Caco-2 (cell line): ENCODE data around the gene BIRC5. TPM values are rescaled to one million over a fixed set of nuclear protein-coding genes. Genes with fewer than 3 reads are reported as not detected.

Experiments
- BruUV-seq: library from RNA; stranded (reverse); fragments of 400-500 nt; replicated peaks from 2 replicates; lab custom pipeline; 2021; lab: Mats Ljungman, UMichigan
- CTCF ChIA-PET: fragments of 300-600 bp; sonication (Branson Sonifier 250); formaldehyde crosslinking; loops from one replicate; lab custom pipeline; 2022; ENCODE audit warnings: antibody characterized with exemption; lab: Charles Lee
- POLR2A ChIA-PET: fragments of 300-600 bp; sonication (Branson Sonifier 250); formaldehyde crosslinking; loops from one replicate; lab custom pipeline; 2022; ENCODE audit warnings: antibody characterized with exemption; lab: Charles Lee
- DNase-seq, 2 experiments: peaks; one replicate each; pipeline versions ENCODE4 v3.0.0 to v3.0.0-alpha.2; 2020 to 2022
- H3K27me3 ChIP-seq: replicated peaks from 2 replicates; pipeline ENCODE4 v1.6.0; 2011; ENCODE audit warnings: low read length; ENCODE audit not compliant: control insufficient read depth, insufficient read depth
- H3K36me3 ChIP-seq: 2 replicates; pipeline ENCODE4 v1.5.1; 2011; ENCODE audit warnings: low read length; ENCODE audit not compliant: control insufficient read depth, insufficient read depth
- H3K4me1 ChIP-seq: fragments of 250-450 bp; sonication (Bioruptor Pico); 2 replicates; pipeline ENCODE4 v1.5.1; 2020; ENCODE audit warnings: mild to moderate bottlenecking
- H3K4me3 ChIP-seq: 2 replicates; pipeline ENCODE4 v1.5.1; 2011; ENCODE audit warnings: low read depth, mild to moderate bottlenecking, control low read depth, low read length
- H3K9me3 ChIP-seq: fragments of 250-450 bp; sonication (Bioruptor Pico); 2 replicates; pipeline ENCODE4 v1.5.1; 2020; ENCODE audit warnings: mild to moderate bottlenecking, moderate library complexity
- H3K27ac Mint-ChIP-seq: one replicate; pipeline ENCODE4 v1.8.0; 2022; ENCODE audit warnings: mixed read lengths; ENCODE audit not compliant: unreplicated experiment
- H3K27me3 Mint-ChIP-seq: one replicate; pipeline ENCODE4 v1.8.0; 2022; ENCODE audit warnings: mixed read lengths; ENCODE audit not compliant: insufficient read depth, unreplicated experiment
- H3K36me3 Mint-ChIP-seq: one replicate; pipeline ENCODE4 v1.8.0; 2022; ENCODE audit warnings: mild to moderate bottlenecking, mixed read lengths; ENCODE audit not compliant: insufficient read depth, unreplicated experiment
- H3K4me1 Mint-ChIP-seq: one replicate; pipeline ENCODE4 v1.8.0; 2022; ENCODE audit warnings: low read depth, mixed read lengths; ENCODE audit not compliant: unreplicated experiment
- H3K4me3 Mint-ChIP-seq: one replicate; pipeline ENCODE4 v1.8.0; 2022; ENCODE audit warnings: mild to moderate bottlenecking, moderate library complexity, mixed read lengths; ENCODE audit not compliant: unreplicated experiment
- H3K9me3 Mint-ChIP-seq: one replicate; pipeline ENCODE4 v1.8.0; 2022; ENCODE audit warnings: mixed read lengths; ENCODE audit not compliant: unreplicated experiment
- intact Hi-C: fragments of 100-400 bp; cut with micrococcal nuclease; formaldehyde crosslinking; loops from one replicate; pipeline ENCODE4 v1.10.0; 2022; ENCODE audit not compliant: unreplicated experiment
- total RNA-seq: library from RNA; stranded (reverse); gene quantifications from 2 replicates; pipeline ENCODE4 v1.2.3, GENCODE V29; 2022
- TF ChIP-seq, protein P1 (sequence below), 2 experiments: fragments of 200-600 bp in 1 of 2; IDR thresholded peaks; 1 replicate in 1 of 2; 2 replicates in 1 of 2; pipeline versions ENCODE4 v1.5.1 to v1.8.0; 2011 to 2022; ENCODE audit warnings: antibody characterized with exemption in 1 of 2, control low read depth in 1 of 2, inconsistent platforms in 1 of 2, low read depth in 1 of 2, low read length in 1 of 2, mild to moderate bottlenecking in 1 of 2, moderate library complexity in 1 of 2; ENCODE audit not compliant: insufficient read depth in 1 of 2, severe bottlenecking in 1 of 2, unreplicated experiment in 1 of 2

Gene BIRC5
- total RNA-seq, 1 experiment from 2014 or later = 88.8 TPM

DNA sequence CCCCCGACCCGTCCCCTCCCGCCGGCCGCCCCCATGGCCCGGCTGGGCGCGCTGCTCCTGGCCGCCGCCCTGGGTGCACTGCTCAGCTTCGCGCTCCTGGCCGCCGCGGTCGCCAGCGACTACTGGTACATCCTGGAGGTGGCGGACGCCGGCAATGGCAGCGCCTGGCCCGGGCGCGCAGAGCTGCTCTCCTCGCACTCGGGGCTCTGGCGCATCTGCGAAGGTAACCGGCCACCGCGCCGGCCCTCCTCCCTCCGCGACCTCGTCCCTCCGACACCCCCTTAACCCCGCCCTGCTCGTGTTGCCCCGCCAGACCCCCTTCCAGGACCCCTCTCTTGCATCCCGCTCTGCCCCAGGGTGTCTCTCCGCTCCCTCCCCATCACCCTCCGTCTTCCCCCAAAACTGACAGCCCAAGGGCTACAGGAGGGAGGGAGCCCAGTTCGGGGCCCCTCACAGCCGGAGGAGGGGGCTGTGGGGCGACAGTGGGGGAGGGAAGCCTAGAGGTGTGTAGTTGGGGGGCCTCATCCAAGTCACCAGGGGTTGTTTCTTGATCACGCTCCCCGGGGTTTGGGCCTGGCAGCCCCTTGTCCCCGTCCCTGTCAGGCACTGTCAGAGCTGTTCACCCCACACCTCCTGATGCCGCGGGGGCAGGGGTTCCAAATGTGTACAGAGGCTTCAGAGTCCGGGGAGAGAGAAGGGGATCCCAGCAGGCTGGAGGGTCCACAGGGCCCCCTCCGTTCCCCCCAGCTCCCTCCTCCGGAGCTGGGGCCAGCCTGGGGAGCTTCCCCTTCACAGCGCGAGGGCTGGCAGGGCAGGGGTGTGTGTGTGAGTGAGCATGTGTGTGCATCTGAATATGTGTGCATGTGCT is 18.2 kb downstream of the BIRC5 start:
- Mint-ChIP-seq H3K27me3 (no peaks in the 10 kb centered on the region), H3K4me1 (no peaks in the 10 kb centered on the region), H3K9me3 (no peaks in the 10 kb centered on the region), H3K4me3 (no peak overlapping the region), H3K27ac (no peak overlapping the region), H3K36me3 (no peaks in the 10 kb centered on the region)
- H3K4me1 ChIP-seq = no peaks in the 10 kb centered on the region
- H3K27me3 ChIP-seq = no peaks in the 10 kb centered on the region
- no peaks in the 10 kb centered on the region for H3K9me3 ChIP-seq
- no TSS peak for BruUV-seq
- no peak overlapping the region for H3K4me3 ChIP-seq
- DNase-seq = no peak
- TF ChIP-seq, protein P1, sequence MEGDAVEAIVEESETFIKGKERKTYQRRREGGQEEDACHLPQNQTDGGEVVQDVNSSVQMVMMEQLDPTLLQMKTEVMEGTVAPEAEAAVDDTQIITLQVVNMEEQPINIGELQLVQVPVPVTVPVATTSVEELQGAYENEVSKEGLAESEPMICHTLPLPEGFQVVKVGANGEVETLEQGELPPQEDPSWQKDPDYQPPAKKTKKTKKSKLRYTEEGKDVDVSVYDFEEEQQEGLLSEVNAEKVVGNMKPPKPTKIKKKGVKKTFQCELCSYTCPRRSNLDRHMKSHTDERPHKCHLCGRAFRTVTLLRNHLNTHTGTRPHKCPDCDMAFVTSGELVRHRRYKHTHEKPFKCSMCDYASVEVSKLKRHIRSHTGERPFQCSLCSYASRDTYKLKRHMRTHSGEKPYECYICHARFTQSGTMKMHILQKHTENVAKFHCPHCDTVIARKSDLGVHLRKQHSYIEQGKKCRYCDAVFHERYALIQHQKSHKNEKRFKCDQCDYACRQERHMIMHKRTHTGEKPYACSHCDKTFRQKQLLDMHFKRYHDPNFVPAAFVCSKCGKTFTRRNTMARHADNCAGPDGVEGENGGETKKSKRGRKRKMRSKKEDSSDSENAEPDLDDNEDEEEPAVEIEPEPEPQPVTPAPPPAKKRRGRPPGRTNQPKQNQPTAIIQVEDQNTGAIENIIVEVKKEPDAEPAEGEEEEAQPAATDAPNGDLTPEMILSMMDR (IDR thresholded peaks at IDR 0.05; ENCODE audit: insufficient read depth in 1 of 2, low read depth in 1 of 2, low read length in 1 of 2, severe bottlenecking in 1 of 2, unreplicated experiment in 1 of 2) = no peak
- ChIA-PET POLR2A (no interaction called here), CTCF (no interaction called here)
- no peaks in the 10 kb centered on the region for H3K36me3 ChIP-seq
- intact Hi-C loops = no loop called here

DNA sequence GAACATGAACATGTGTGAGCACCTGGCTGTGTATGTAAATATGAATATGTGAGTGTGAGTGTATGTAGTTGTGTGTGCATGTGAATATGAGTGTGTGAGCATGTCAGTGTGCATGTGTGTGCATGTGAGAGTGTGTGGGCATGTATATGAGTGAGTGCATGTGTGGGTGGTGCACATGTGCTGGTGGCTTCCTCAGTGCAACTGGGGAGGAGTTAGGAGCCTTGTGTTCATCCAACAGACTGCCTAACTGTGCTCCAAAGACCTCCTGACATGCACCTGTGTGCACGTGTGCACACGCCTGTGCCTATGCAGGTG is 18.8 kb downstream of the BIRC5 start:
- no peak for DNase-seq
- no peaks in the 10 kb centered on the region for H3K4me1 ChIP-seq
- ChIA-PET POLR2A (no interaction called here), CTCF (no interaction called here)
- Mint-ChIP-seq H3K4me3 (no peak overlapping the region), H3K4me1 (no peaks in the 10 kb centered on the region), H3K27me3 (no peaks in the 10 kb centered on the region), H3K9me3 (no peaks in the 10 kb centered on the region), H3K36me3 (no peaks in the 10 kb centered on the region), H3K27ac (no peak overlapping the region)
- BruUV-seq = no TSS peak
- no peak overlapping the region for H3K4me3 ChIP-seq
- TF ChIP-seq, protein P1 (IDR thresholded peaks at IDR 0.05; ENCODE audit: insufficient read depth in 1 of 2, low read depth in 1 of 2, low read length in 1 of 2, severe bottlenecking in 1 of 2, unreplicated experiment in 1 of 2) = no peak
- no peaks in the 10 kb centered on the region for H3K36me3 ChIP-seq
- intact Hi-C loops = no loop called here
- H3K27me3 ChIP-seq = no peaks in the 10 kb centered on the region
- H3K9me3 ChIP-seq = no peaks in the 10 kb centered on the region

DNA sequence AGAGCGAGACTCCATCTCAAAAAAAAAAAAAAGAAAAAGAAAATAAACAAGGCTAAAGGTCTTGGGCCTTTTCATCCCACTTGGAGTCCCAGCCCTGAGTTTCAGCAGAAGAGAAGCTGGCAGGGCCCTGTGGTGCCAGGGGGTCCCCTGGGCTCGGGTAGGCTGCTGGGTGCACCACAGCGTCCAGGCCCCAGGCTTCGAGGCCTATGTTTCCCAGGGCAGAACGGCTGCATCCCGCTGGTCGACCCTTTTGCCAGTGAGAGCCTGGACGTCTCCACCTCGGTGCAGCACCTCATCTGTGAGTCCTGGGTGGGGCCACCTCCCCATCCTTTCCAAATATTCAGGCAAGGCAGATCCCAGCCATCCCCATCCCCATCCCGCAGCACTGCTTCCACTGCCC is 19.6 kb downstream of the BIRC5 start:
- no peak overlapping the region for H3K27ac Mint-ChIP-seq
- H3K4me1 ChIP-seq = no peaks in the 10 kb centered on the region
- intact Hi-C loops = no loop called here
- no peak for DNase-seq
- H3K9me3 ChIP-seq = no peaks in the 10 kb centered on the region
- H3K4me3 Mint-ChIP-seq = no peak overlapping the region
- ChIA-PET CTCF (no interaction called here), POLR2A (no interaction called here)
- no peaks in the 10 kb centered on the region for H3K36me3 Mint-ChIP-seq
- H3K36me3 ChIP-seq = no peaks in the 10 kb centered on the region
- no peaks in the 10 kb centered on the region for H3K4me1 Mint-ChIP-seq
- TF ChIP-seq, protein P1 (IDR thresholded peaks at IDR 0.05; ENCODE audit: insufficient read depth in 1 of 2, low read depth in 1 of 2, low read length in 1 of 2, severe bottlenecking in 1 of 2, unreplicated experiment in 1 of 2) = no peak
- no peaks in the 10 kb centered on the region for H3K27me3 ChIP-seq
- no peak overlapping the region for H3K4me3 ChIP-seq
- BruUV-seq = no TSS peak
- H3K27me3 Mint-ChIP-seq = no peaks in the 10 kb centered on the region
- H3K9me3 Mint-ChIP-seq = no peaks in the 10 kb centered on the region
